GM18868 (cell line): ENCODE data around the gene TNFRSF11A.

ENCODE experiments used
- ATAC-seq: cut with Tn5 transposase; IDR thresholded peaks from one replicate; pipeline ENCODE4 v1.9.1; 2021; ENCODE audit warnings: mild to moderate bottlenecking, moderate library complexity; ENCODE audit not compliant: unreplicated experiment

Gene TNFRSF11A

DNA sequence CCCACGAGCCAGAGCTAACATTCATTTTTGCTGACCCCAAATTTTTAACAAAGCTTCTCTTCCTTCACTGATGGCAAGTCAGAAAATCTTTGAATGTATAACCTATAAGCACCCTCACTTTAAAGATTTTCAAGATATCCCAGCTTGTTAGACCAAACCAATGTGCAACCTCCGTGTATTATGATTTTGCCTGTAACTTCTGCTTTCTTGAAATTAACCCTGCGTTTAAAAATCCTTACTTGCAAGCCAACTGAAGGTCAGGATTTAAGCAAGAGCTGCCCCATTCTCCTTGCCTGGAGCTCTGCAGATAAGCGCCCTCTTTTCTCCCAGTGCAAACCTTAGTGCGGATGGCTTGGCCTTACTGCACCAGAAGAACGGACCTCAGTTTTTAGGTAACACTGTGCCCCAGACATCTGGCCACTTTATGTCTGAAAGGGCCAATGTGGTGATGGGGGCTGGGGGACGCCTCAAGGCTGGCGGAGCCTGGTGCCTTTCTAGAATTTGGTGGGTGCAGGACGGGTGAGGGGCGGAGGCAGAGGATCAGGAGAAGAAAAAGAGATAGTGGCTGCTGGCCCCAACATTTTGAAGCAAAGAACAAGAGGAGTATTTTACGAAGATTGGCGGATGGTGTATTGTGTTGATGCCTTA, 805 bp upstream of the TNFRSF11A start:
- ATAC-seq, result no peak

DNA sequence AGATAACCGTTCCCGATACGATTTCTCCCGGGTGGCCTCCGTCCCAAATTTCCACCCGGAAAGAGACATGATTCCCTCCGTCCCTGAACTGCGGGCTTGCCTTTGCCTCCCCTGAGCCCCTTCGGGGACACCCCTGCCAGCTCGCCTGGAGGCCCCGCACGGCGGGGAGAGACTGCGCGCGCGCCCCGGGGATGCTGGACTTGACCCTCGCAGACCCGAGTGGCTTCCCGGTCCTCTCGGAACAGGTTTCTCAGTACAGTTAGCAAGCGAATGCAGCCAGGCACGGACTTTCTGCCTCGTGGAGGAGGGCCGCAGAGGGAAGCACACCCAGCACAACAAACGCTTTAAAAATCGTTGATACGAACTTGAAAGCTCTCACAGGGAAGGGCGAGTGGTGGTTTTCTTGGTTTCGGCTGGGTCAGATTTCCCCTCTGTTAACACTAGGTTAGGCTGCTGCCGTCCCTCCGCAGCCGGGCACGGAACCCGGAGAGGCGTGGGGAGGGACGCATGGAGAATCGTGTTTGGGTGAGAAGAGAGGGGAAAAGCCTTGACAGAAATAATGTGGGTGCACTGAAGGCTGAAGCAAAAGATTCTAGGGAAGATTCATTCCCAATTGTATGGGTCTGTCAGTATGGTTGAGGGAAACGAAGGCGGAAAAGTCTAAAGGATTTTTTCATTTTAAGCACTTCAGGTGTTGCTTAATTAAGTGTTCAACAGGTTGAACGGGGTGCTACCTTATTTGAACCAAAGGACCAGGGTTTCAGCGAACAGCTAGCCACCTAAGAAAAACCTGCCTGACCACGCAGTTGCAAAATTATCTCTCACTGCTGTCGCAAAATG, 916 bp downstream of the TNFRSF11A start:
- ATAC-seq, result peak; percentile 27

DNA sequence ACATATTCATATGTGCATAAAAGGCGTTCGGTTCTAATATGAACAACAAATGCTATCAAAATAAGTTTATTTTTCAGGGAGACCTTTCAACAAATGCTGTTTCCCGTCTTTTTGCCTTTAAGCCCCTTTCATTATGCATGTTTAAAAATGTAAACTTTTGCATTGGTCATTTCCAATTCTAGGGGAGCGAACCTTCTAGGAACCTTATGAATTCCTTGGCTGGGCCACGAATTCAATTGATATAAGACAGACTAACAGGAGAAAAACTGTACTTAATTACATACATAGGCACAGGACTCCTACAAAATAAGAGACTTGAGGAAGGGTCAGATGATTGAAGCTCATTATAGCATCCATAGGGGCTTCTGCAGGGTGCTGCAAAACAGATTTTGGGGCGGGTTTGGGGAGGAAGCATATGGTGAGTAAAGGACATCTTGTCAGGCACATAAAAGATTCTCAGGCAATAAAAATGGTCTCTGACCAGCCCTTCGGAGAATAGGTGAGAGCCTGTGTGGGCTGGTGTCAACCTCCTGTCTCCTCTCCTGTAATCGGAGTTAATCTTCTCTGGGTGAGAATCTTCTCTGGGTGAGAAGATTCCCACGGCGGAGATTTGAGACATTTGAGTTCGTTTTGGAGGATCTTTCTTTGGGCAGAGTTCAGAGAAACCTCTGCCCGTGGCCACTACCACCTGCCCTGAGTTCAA, 1.7 kb downstream of the TNFRSF11A start:
- ATAC-seq, result no peak

DNA sequence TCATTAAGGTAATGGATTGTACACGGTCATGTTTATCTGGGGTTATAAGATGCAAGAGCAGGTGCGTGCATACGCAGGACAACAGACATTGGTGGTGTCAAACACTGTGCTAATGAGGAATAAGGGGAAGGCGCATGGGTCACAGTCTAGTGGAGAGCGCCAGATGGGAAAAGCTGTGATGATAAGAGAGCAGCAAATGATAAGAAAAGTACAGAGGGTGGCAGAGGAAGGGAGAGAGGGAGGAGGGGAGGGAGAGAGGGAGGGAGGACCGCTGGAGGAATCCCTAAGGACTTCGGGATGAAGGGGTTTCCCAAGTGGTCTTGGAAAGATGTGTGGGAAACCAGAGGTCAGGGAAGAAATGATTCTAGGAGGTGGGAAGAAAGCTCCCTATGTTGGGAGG, 2.9 kb downstream of the TNFRSF11A start:
- no peak for ATAC-seq

DNA sequence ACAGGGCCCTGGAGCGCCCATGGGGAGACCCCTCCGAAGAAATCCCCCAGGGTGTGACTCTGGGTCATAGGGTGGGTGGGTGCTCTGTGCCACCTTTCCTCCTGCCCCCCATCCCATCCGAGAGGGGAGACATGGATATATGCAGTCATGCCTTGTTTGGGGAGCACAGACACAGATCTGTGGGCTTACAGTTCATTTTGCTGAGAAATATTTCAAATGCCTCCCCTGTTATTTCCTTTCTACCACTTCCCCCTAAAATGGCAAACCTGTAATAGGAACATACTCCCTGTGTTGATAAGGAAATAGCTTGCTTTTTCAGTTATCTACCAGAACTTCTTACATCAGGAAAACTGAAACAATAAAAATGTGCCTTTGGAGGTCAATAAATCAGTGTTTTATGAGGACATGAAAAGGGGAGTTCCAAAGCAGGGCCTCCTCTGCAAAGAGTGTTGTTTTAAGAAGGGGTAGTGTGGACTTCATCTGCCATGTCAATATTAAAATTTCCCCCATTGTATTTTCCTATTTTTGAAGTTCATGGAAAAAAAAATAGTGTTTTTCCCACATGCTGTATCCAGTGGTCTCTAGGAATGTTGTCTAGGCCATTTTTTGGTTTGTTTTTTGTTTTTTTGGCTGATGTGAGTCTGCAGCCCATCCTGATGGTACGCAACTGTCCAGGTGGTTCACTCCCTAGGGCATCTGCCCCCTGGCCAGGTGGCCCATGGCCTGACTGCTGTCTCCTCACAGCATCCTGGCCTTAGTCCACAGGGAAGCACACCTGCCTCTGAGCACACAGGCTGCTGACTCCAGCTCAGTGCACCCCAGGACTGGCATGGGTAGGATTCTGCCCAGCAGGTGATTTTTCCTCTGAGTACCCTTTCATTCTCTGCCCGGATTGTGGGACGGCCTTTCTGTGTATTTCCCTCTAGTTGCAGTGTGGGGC, 3.7 kb downstream of the TNFRSF11A start:
- ATAC-seq, result no peak

DNA sequence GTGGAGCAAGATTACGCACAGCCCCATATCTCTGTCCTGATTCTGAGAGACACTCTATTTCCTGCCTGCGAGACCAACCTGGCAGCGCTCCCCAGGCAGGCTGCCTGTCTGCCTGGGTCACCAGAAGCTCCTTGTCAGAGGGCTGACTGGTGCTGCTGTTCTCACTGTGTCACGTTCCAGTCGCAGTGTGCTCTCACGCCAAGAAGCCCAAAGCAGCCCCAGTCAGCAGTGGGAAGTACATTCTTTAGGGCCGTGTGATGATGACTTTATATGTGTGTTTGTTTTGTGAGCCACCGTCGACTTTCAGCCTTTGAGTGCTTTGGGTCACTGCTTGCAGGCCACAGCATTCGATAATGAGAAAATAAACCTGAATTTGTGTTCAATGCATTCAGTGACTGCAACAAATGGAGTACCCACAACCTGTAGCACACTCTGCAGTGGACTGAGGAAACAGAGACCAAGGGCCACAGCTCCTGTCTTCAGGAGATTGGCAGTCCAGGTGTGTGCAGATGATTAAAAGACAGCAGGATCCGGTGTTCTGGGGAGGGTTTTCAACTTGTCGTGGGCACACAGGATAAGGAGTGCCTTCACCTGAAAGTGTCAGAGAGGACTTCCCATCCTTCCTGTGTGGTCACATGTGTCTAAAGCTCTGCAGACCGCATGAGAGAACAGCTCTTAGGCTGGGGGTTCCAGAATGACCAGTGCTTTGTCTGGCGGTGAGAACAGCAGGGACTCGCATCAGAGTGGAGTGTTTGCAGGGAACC, 4.8 kb downstream of the TNFRSF11A start:
- ATAC-seq, result no peak

DNA sequence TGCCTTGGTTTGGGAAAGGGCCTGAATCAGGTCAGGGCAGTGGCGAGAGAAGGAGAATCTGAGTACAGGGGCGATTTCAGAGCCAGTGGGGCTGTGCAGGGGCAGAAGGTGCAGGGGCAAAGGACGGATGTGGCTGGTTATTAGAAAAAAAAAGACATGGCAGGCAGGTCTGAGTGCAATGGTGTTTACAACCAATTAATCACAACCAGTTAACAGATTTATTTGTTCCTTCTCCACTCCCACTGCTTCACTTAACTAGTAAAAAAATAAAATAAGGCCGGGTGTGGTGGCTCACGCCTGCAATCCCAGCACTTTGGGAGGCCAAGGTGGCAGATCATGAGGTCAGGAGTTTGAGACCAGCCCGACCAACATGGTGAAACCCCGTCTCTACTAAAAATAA, 5.5 kb downstream of the TNFRSF11A start:
- ATAC-seq, result no peak

DNA sequence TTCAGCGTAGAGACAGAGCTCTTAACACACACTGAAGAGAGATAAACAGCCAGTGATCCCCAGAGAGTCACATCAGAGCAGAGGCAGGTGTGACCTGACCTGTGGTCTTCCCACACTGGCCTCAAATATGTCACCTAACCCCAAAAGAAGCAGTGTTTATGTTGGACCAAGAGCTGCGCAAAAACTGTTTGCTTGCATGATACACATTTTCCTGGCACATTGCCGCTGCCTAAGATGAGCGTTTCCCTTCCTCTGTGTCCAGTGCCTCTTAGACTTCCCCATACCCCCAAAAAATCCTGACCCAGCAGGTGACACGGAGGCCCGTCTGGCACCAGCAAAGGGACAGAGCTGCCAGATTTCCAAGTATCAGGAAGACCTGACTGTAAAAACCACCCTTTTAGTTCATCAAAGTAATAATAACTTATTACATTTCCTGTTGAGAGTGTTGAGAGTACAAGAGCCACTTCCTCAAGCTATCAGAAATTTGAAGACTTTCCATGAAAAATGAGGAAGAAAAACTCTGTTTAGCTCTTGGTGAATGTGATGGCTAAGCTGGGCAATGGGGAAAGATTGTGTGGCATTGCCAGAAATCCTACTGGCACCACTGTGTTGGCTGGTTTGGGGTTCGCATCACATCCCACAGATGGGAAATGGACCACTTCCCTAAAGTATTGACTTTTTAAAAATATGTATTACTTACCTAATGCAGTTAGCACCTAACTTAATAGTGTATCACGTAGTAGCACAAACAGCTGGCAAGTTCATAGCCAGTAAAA, 6.7 kb downstream of the TNFRSF11A start:
- ATAC-seq, result no peak

DNA sequence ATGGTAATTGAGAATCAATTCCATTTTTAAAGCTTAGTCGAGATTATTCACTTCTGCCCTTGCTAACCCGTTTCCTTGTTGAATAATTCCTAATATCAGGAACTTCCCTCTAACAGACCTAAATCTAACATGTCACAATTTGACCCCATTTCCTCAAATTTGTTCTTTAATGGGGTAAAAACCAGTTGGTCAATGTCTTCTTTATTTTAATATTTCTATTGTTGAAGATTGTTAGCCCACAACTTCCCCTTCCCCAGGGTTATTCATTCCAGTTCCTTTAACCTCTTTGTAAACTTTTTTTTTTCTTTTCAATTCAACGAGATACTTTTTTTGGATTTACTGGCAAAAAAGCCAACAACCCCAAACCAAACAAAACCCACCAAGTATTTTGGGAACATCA, 7.3 kb downstream of the TNFRSF11A start:
- ATAC-seq, result no peak

DNA sequence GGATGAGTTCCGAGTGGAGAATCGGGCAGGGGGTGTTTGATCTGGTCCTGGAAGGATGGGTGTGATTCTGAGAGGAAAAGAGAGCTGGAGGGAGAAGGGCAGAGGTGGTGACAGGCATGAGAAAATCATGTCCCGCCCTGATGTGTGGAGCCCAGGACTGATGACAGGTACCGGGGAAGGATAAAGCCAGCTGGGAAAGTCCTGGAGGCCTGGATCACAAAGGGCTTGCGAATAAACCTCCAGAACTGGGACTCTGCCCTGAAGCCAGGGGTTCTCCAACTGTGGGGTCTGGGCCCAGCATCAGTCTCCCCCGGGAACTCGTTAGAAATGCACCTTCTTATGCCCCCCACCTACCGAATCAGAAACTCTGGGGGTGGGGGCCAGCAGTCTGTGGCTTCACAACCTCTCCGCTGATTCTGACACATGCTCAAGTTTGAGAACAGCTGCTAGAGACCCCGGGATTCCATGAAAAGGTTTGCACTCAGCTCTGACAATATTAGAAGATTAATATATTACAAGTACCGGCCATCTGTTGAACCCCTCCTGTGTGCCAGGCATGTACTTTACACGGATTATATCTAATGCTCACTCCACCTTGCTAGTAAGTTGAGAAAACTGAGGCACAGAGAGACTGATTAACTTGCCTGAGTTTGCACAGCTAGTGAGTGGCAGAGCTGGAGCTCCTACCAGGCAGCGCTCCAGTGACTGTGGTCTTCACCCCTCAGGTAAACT, 8.0 kb downstream of the TNFRSF11A start:
- no peak for ATAC-seq

DNA sequence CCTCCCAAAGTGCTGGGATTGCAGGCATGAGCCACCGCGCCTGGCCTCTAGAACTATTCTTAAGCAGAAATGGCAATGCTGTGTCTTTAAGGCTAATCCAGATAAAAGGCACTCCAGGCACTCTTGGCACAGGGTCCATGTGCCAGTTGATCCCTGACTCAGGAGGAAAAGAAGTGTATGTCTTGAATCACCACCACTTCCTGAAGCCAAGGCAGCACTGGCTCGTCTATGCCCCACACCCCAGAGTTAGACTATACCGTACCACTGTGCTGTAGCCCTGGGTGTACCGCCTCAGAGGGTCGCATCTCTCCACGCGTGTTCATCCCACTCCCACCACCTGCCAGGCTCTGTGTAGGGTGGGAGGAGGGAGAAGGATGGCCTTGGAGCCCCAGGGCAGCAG, 9.0 kb downstream of the TNFRSF11A start:
- no peak for ATAC-seq

DNA sequence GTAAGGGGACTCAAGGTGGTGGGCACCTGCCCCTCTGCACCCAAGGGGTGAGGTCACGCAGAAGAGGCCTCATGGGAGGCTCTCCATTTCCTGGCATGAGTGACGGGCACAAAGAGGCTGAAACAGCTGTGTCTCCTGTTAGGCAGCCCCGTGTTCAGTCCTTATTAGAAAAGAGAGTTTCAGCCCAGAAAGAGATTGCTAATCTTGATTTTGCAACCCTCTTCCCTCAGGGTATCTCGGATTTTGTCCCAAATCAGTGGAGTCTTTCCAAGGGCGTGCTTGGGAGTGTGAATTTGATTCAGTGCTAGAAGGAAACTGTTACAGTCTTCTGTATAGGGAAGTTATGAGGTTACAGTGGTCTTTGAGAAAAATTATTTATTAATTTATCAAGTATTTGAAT, 10.4 kb downstream of the TNFRSF11A start:
- no peak for ATAC-seq

DNA sequence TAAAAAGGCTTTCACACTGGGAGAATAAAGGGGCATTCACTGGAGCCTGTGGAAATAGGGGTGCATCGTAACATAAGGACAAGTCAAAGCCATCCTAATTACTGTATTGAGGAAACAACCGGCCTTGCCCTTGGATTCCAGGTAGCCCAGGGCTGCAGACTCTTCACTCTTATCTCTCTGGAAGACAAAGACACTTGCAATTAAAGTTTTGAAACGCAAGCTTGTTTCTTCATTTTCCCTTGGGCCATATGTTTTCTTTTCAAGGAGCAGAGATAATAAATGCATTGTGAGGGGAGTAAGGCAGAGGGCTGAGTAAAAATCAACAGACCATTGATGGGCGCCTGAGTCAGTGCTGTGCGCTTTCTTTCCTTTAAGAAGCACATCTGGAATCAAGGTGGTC, 11.5 kb downstream of the TNFRSF11A start:
- no peak for ATAC-seq

DNA sequence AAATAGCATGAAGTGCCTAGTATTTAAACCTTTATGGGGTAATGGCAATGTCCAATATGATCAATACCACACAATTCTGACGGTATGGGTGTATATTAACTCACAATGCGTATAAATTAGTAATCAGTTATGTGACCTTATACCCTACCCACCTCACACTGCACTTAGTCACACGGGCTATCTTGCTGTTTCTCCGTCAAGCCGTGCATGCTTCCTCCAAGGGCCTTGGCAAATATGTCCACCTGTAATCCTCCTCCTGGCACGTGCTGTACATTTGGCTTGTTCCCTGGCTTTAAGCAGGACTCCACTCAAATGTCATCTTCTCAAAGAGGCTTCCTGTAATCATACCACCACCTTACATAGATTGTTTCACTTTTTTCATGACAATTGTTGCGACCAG, 12.2 kb downstream of the TNFRSF11A start:
- no peak for ATAC-seq

DNA sequence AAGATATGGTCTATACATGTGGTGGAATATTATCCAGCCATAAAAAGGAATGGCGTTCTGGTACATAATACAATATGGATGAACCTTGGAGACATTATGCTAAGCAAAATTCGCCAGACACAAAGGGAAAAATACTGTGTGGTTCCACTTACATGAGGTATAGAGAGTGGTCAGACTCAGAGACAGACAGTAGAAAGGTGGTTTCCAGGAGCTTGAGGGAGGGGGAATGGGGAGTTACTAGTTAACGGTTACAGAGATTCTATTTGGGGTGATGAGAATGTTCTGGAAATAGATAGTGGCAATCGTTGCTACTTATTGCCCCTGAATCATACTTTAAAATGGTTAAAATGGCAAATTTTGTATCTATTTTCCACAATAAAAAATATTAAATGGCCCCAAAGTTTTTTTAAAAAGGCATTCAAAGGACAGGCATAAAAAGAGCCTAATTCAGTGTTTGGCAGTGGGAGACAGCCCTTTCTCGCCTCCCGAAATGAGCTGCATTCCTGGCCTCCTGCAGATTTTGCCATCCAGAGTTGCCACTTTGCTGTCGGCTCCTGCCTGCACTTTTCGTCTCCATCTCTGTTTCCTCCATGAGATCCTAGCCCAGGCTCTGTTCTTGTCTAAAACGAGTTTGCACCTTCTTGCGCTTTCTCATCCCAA, 13.5 kb downstream of the TNFRSF11A start:
- peak; percentile 80 for ATAC-seq

DNA sequence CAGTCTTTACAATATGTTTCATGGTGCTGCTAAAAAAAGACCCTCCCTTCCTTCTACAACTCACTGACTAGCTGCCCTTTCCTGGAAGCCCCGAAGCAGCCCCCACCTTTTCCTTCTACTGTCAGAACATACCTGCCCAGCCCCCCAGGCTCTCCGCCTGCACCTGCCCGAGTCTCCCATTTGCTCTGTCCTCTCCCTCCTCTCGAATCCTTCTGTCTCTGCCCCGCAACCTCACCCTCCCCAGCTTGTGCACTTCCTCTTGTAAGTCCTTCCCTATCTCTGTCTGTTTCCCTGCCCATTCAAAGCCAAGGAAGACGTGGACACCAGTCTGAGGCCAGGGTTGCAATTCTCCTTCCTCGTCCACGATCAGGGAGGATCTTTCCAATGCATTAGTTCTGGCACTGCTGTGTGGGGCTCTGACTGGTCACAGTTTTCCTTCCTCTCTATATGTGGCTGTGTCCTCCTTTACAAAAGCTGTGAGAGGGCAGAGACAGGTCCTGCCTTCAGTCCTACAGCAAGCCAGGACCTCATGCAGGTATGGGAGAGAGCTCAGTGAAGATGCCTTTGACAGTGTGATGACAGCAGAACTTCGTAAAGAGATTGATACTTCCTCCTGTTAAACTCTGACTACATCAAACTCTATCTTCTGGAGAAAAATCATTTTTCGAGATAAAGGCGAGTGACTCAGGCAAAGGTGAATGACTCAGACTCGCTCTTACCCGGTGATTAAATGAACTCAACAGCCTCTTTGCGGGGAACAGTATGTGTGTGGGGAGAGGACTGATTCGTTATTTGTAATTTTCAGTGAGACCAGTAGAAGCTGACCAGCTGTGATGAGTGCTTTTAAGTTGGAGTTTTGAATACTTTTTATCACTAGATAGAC, 14.2 kb downstream of the TNFRSF11A start:
- no peak for ATAC-seq

DNA sequence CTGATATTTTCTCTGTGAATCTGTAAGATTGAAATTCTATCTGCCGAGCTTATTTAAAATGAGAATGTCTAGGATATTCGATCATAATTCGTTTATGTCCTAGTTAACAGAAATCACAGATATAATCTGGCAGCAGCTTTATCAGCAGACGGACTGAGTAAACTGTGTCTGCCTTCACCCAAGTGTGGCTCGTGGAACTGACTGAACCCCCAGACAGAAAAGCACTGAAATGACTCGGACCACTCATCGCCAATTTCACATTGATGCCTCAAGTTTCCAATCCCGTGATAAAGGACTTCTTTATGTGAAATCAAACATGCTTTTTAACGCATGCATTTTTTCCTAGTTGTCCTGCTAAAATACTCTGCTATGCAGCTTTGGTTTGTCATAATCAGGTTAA, 15.9 kb downstream of the TNFRSF11A start:
- no peak for ATAC-seq
